Body of pancreas (tissue), 4 donors: ENCODE data around the gene KLHL15. TPM values are rescaled to one million over a fixed set of nuclear protein-coding genes. Genes with fewer than 3 reads are reported as not detected.

Experiments
- ATAC-seq: fragments of 150-250 bp; one replicate; pipeline ENCODE4 v1.9.1; 2016
- DNase-seq, 4 donors: peaks; one replicate each; pipeline ENCODE4 v3.0.0-alpha.2; 2019
- H3K27ac ChIP-seq, 4 donors: fragments of 200-600 bp; sonication (generic); 1 replicate in 3 of 4; 2 replicates in 1 of 4; pipeline versions ENCODE4 v1.5.1 to v1.6.1; 2016 to 2019; ENCODE audit warnings: mild to moderate bottlenecking in 1 of 4, mixed read lengths in 1 of 4, moderate library complexity in 1 of 4
- H3K27me3 ChIP-seq, 2 donors: fragments of 200-600 bp; sonication (generic); one replicate each; pipeline ENCODE4 v1.6.0; 2016; ENCODE audit warnings: mild to moderate bottlenecking in 1 of 2
- H3K36me3 ChIP-seq, 2 donors: fragments of 200-600 bp; sonication (generic); replicated peaks in 1 of 2; 2 replicates each; pipeline ENCODE4 v1.5.1; 2016; ENCODE audit warnings: low read depth in 2 of 2; ENCODE audit not compliant: insufficient read depth in 1 of 2
- H3K4me1 ChIP-seq: fragments of 200-600 bp; sonication (generic); one replicate; pipeline ENCODE4 v1.6.0; 2016
- H3K4me3 ChIP-seq, 2 donors: fragments of 200-600 bp; sonication (generic); 1 replicate in 1 of 2; 2 replicates in 1 of 2; pipeline ENCODE4 v1.5.1; 2016 to 2019
- H3K9me3 ChIP-seq, 3 donors: fragments of 200-600 bp; sonication (generic); 1 replicate in 2 of 3; 2 replicates in 1 of 3; pipeline ENCODE4 v1.5.1; 2016
- CTCF ChIP-seq, 7 experiments: fragments of 450-650 bp in 4 of 7; fragments of 200-600 bp in 3 of 7; sonication (generic) in 3 of 7; IDR thresholded peaks; one replicate each; pipeline ENCODE4 v1.5.1; 2016 to 2019; ENCODE audit warnings: antibody characterized with exemption in 7 of 7
- POLR2A ChIP-seq, 3 donors: fragments of 450-650 bp; IDR thresholded peaks; one replicate each; pipeline ENCODE4 v1.6.1; 2016; ENCODE audit warnings: antibody characterized with exemption in 3 of 3, mild to moderate bottlenecking in 2 of 3
- WGBS, 2 donors: methylation state at CpG; one replicate each; pipeline ENCODE4 v1.1.5; 2017; 5-methylcytosine and 5-hydroxymethylcytosine counted together
- intact Hi-C: fragments of 100-400 bp; cut with DNase I; formaldehyde crosslinking; loops from one replicate; pipeline ENCODE4 v1.15.1; 2023
- total RNA-seq, 2 donors: library from RNA; depleted of rRNA; stranded (reverse); fragments of >200 nt; gene quantifications; one replicate each; pipeline ENCODE4 v1.1.0, GENCODE V29; 2016

KLHL15 gene
- total RNA-seq, 2 donors from 2014 or later = 4.7 to 7.6 TPM

- ATAC-seq (no peak), DNase-seq (no peak)
- Histone ChIP-seq H3K27ac (no peak overlapping the region), H3K27me3 (no peaks in the 10 kb centered on the region), H3K36me3 (no peaks in the 10 kb centered on the region), H3K4me3 (no peak overlapping the region), H3K9me3 (no peaks in the 10 kb centered on the region), H3K4me1 (no peaks in the 10 kb centered on the region)
- 96% methylated on average over 5 of the region's 5 CpGs for WGBS, 2 donors
- intact Hi-C loops = no loop called here
- TF ChIP-seq POLR2A (IDR thresholded peaks at IDR 0.05) (no peak), CTCF (IDR thresholded peaks at IDR 0.05) (no peak)
Observed at GRCh38 chrX:23999671-24000070, 27.3 kb downstream of the KLHL15 start.

GRCh38 chrX:23993012-23993633 lies 33.9 kb downstream of the KLHL15 start:
- H3K36me3 ChIP-seq = no peaks in the 10 kb centered on the region
- 80 to 83% methylated on average over 3 of the region's 3 CpGs for WGBS, 2 donors
- ATAC-seq (no peak), DNase-seq (no peak)
- no peak overlapping the region for H3K27ac ChIP-seq
- no peak for TF ChIP-seq CTCF (IDR thresholded peaks at IDR 0.05)
- no peak for TF ChIP-seq POLR2A (IDR thresholded peaks at IDR 0.05)
- intact Hi-C loops = no loop called here
- no peaks in the 10 kb centered on the region for H3K9me3 ChIP-seq
- H3K4me3 ChIP-seq = no peak overlapping the region
- H3K27me3 ChIP-seq = no peaks in the 10 kb centered on the region
- H3K4me1 ChIP-seq = no peaks in the 10 kb centered on the region

GRCh38 chrX:23992431-23992830 lies 34.6 kb downstream of the KLHL15 start:
- WGBS, 2 donors = 91 to 97% methylated on average over 3 of the region's 3 CpGs
- no peaks in the 10 kb centered on the region for H3K4me1 ChIP-seq
- intact Hi-C loops = no loop called here
- no peak overlapping the region for H3K4me3 ChIP-seq
- H3K36me3 ChIP-seq = no peaks in the 10 kb centered on the region
- no peaks in the 10 kb centered on the region for H3K27me3 ChIP-seq
- no peaks in the 10 kb centered on the region for H3K9me3 ChIP-seq
- no peak for DNase-seq
- no peak overlapping the region for H3K27ac ChIP-seq
- no peak for ATAC-seq
- TF ChIP-seq POLR2A (IDR thresholded peaks at IDR 0.05) (no peak), CTCF (IDR thresholded peaks at IDR 0.05) (no peak)

- ATAC-seq (no peak), DNase-seq (no peak)
- no peak overlapping the region for H3K4me3 ChIP-seq
- no peak overlapping the region for H3K27ac ChIP-seq
- H3K36me3 ChIP-seq = no peaks in the 10 kb centered on the region
- no peaks in the 10 kb centered on the region for H3K9me3 ChIP-seq
- no peaks in the 10 kb centered on the region for H3K27me3 ChIP-seq
- intact Hi-C loops = no loop called here
- H3K4me1 ChIP-seq = no peaks in the 10 kb centered on the region
- no peak for TF ChIP-seq POLR2A (IDR thresholded peaks at IDR 0.05)
- no peak for TF ChIP-seq CTCF (IDR thresholded peaks at IDR 0.05)
- 97 to 100% methylated on average over 2 of the region's 2 CpGs for WGBS, 2 donors
Observed at GRCh38 chrX:23990455-23990854, 36.5 kb downstream of the KLHL15 start.

GRCh38 chrX:23989689-23990088 lies 37.3 kb downstream of the KLHL15 start:
- H3K9me3 ChIP-seq = no peaks in the 10 kb centered on the region
- intact Hi-C loops = no loop called here
- WGBS, 2 donors = 92 to 98% methylated on average over 3 of the region's 3 CpGs

More at GRCh38 chrX:23989689-23990088, 37.3 kb downstream of the KLHL15 start:
- no peak overlapping the region for H3K4me3 ChIP-seq
- DNase-seq (no peak), ATAC-seq (no peak)
- no peaks in the 10 kb centered on the region for H3K4me1 ChIP-seq
- no peaks in the 10 kb centered on the region for H3K36me3 ChIP-seq
- TF ChIP-seq CTCF (IDR thresholded peaks at IDR 0.05) (no peak), POLR2A (IDR thresholded peaks at IDR 0.05) (no peak)
- H3K27me3 ChIP-seq = no peaks in the 10 kb centered on the region
- no peak overlapping the region for H3K27ac ChIP-seq
